Measurements from ENCODE around the gene KCNK3. TPM values are rescaled to one million over a fixed set of nuclear protein-coding genes. Genes with fewer than 3 reads are reported as not detected.

KCNK3 gene
- total RNA-seq, 1 donor: not detected

GRCh38 chr2:26674002-26674751 is 18.3 kb upstream of the KCNK3 start:
- peaks cover 29% of the 10 kb centered on the region for H3K27me3 ChIP-seq (ENCODE audit: insufficient read depth, low read length)
- no peak overlapping the region for H2AFZ ChIP-seq (ENCODE audit: low read length)
- H3K4me1 ChIP-seq (ENCODE audit: insufficient read depth, low read length): peaks cover 14% of the 10 kb centered on the region

GRCh38 chr2:26674771-26675170 is 17.8 kb upstream of the KCNK3 start:
- Histone ChIP-seq H3K27ac (ENCODE audit: low read depth, low read length) (no peak overlapping the region), H4K20me1 (ENCODE audit: insufficient read depth, low read length) (no peaks in the 10 kb centered on the region), H3K36me3 (ENCODE audit: insufficient read depth, low read length) (no peaks in the 10 kb centered on the region), H3K27me3 (ENCODE audit: insufficient read depth, low read length) (peaks cover 35% of the 10 kb centered on the region), H2AFZ (ENCODE audit: low read length) (no peak overlapping the region), H3K9me3 (ENCODE audit: low read depth, low read length) (no peaks in the 10 kb centered on the region), H3K4me1 (ENCODE audit: insufficient read depth, low read length) (peaks cover 8% of the 10 kb centered on the region), H3K79me2 (ENCODE audit: insufficient read depth, low read length) (no peaks in the 10 kb centered on the region), H3K4me3 (ENCODE audit: insufficient read depth, low read length) (no peak overlapping the region), H3K4me2 (ENCODE audit: insufficient read depth, low read length) (no peak overlapping the region)
- TF ChIP-seq CTCF (IDR thresholded peaks at IDR 0.05; ENCODE audit: extremely low read depth, low read depth, low read length): no peak
- no peak for DNase-seq (ENCODE audit: insufficient read length, low spot score, missing footprints)

More at GRCh38 chr2:26674002-26674751, 18.3 kb upstream of the KCNK3 start:
- Histone ChIP-seq H4K20me1 (ENCODE audit: insufficient read depth, low read length) (no peaks in the 10 kb centered on the region), H3K79me2 (ENCODE audit: insufficient read depth, low read length) (no peaks in the 10 kb centered on the region), H3K4me3 (ENCODE audit: insufficient read depth, low read length) (no peak overlapping the region), H3K36me3 (ENCODE audit: insufficient read depth, low read length) (no peaks in the 10 kb centered on the region), H3K9me3 (ENCODE audit: low read depth, low read length) (no peaks in the 10 kb centered on the region), H3K27ac (ENCODE audit: low read depth, low read length) (no peak overlapping the region), H3K4me2 (ENCODE audit: insufficient read depth, low read length) (no peak overlapping the region)
- peak; percentile 43 for DNase-seq (ENCODE audit: insufficient read length, low spot score, missing footprints)
- no peak for TF ChIP-seq CTCF (IDR thresholded peaks at IDR 0.05; ENCODE audit: extremely low read depth, low read depth, low read length)

GRCh38 chr2:26675651-26676255 is 16.8 kb upstream of the KCNK3 start:
- Histone ChIP-seq H3K4me3 (ENCODE audit: insufficient read depth, low read length) (no peak overlapping the region), H3K27me3 (ENCODE audit: insufficient read depth, low read length) (peaks cover 43% of the 10 kb centered on the region)
- TF ChIP-seq CTCF (IDR thresholded peaks at IDR 0.05; ENCODE audit: extremely low read depth, low read depth, low read length): no peak

GRCh38 chr2:26678035-26678434 is 14.5 kb upstream of the KCNK3 start:
- no peaks in the 10 kb centered on the region for H3K9me3 ChIP-seq (ENCODE audit: low read depth, low read length)
- H3K79me2 ChIP-seq (ENCODE audit: insufficient read depth, low read length): no peaks in the 10 kb centered on the region
- no peaks in the 10 kb centered on the region for H3K36me3 ChIP-seq (ENCODE audit: insufficient read depth, low read length)
- peaks cover 44% of the 10 kb centered on the region for H3K27me3 ChIP-seq (ENCODE audit: insufficient read depth, low read length)
- TF ChIP-seq CTCF (IDR thresholded peaks at IDR 0.05; ENCODE audit: extremely low read depth, low read depth, low read length): no peak
- no peak overlapping the region for H3K4me2 ChIP-seq (ENCODE audit: insufficient read depth, low read length)
- H3K27ac ChIP-seq (ENCODE audit: low read depth, low read length): no peak overlapping the region
- no peaks in the 10 kb centered on the region for H4K20me1 ChIP-seq (ENCODE audit: insufficient read depth, low read length)
- no peak overlapping the region for H2AFZ ChIP-seq (ENCODE audit: low read length)
- no peaks in the 10 kb centered on the region for H3K4me1 ChIP-seq (ENCODE audit: insufficient read depth, low read length)
- DNase-seq (ENCODE audit: insufficient read length, low spot score, missing footprints): peak; percentile 66
- no peak overlapping the region for H3K4me3 ChIP-seq (ENCODE audit: insufficient read depth, low read length)

More at GRCh38 chr2:26675651-26676255, 16.8 kb upstream of the KCNK3 start:
- Histone ChIP-seq H3K27ac (ENCODE audit: low read depth, low read length) (no peak overlapping the region), H4K20me1 (ENCODE audit: insufficient read depth, low read length) (no peaks in the 10 kb centered on the region), H3K79me2 (ENCODE audit: insufficient read depth, low read length) (no peaks in the 10 kb centered on the region), H2AFZ (ENCODE audit: low read length) (no peak overlapping the region), H3K4me1 (ENCODE audit: insufficient read depth, low read length) (no peaks in the 10 kb centered on the region), H3K36me3 (ENCODE audit: insufficient read depth, low read length) (no peaks in the 10 kb centered on the region), H3K9me3 (ENCODE audit: low read depth, low read length) (no peaks in the 10 kb centered on the region), H3K4me2 (ENCODE audit: insufficient read depth, low read length) (no peak overlapping the region)
- peak; percentile 29 for DNase-seq (ENCODE audit: insufficient read length, low spot score, missing footprints)
